Endometrial microvascular endothelial cells (primary cell): Measurements from ENCODE around the gene ATP5PD. TPM values are rescaled to one million over a fixed set of nuclear protein-coding genes. Genes with fewer than 3 reads are reported as not detected.
"Not testable (repeated sequence)": the region's sequence is repeated elsewhere in the genome, so short reads cannot be mapped to it uniquely, and the experiment has no call there.

Experiments
- in situ Hi-C: cut with HindIII; loops from 2 replicates; pipeline ENCODE4 v1.10.0; 2017; ENCODE audit warnings: low sequenced_read_pairs, low pct_unique_long_range_greater_than_20kb; ENCODE audit errors: inconsistent ontology term
- total RNA-seq: library from RNA; depleted of rRNA; stranded (reverse); fragments of >200 nt; gene quantifications from one replicate; pipeline ENCODE4 v1.2.3, GENCODE V29; 2015; ENCODE audit errors: inconsistent ontology term

The ATP5PD gene
- total RNA-seq, 1 donor from 2014 or later = 296 TPM

GRCh38 chr17:75061618-75062017 lies 14.8 kb upstream of the ATP5PD start:
- in situ Hi-C loops = loop anchor here (25.0 kb wide), 1 partner anchor 151 kb away; the partner anchor contains the start of gene NUP85

GRCh38 chr17:75061055-75061438 lies 14.3 kb upstream of the ATP5PD start:
- in situ Hi-C loops = loop anchor here (25.0 kb wide), 1 partner anchor 151 kb away; the partner anchor contains the start of gene NUP85

- in situ Hi-C loops = loop anchor here (25.0 kb wide), 1 partner anchor 152 kb away; the partner anchor contains the start of gene NUP85
Observed at GRCh38 chr17:75060434-75061054, 13.8 kb upstream of the ATP5PD start.

GRCh38 chr17:75059369-75060345 lies 12.9 kb upstream of the ATP5PD start:
- in situ Hi-C loops = loop anchor here (25.0 kb wide), 1 partner anchor 153 kb away; the partner anchor contains the start of gene NUP85

GRCh38 chr17:75051941-75052340 lies 5.2 kb upstream of the ATP5PD start:
- in situ Hi-C loops = loop anchor here (25.0 kb wide), 1 partner anchor 160 kb away; the partner anchor contains the start of gene NUP85

GRCh38 chr17:75049706-75050105 lies 2.9 kb upstream of the ATP5PD start:
- in situ Hi-C loops = loop anchor here (25.0 kb wide), 1 partner anchor 163 kb away; the partner anchor contains the start of gene NUP85

GRCh38 chr17:75049057-75049456 lies 2.3 kb upstream of the ATP5PD start:
- in situ Hi-C loops = no loop called here

- in situ Hi-C loops = no loop called here
Observed at GRCh38 chr17:75048249-75048878, 1.6 kb upstream of the ATP5PD start.

GRCh38 chr17:75047398-75048098 lies 779 bp upstream of the ATP5PD start:
- in situ Hi-C loops = no loop called here

GRCh38 chr17:75045946-75046406 lies 793 bp downstream of the ATP5PD start:
- in situ Hi-C loops = not testable (repeated sequence)

- in situ Hi-C loops = no loop called here
Observed at GRCh38 chr17:75044716-75045115, 2.1 kb downstream of the ATP5PD start.

GRCh38 chr17:75043789-75044188 lies 3.0 kb downstream of the ATP5PD start:
- in situ Hi-C loops = not testable (repeated sequence)

- in situ Hi-C loops = no loop called here
Observed at GRCh38 chr17:75041656-75042280, 5.0 kb downstream of the ATP5PD start.

GRCh38 chr17:75039238-75039637 lies 7.5 kb downstream of the ATP5PD start:
- in situ Hi-C loops = no loop called here

GRCh38 chr17:75036643-75037268 lies 10.0 kb downstream of the ATP5PD start:
- in situ Hi-C loops = no loop called here

- in situ Hi-C loops = no loop called here
Observed at GRCh38 chr17:75034236-75034908, 12.4 kb downstream of the ATP5PD start.
